ENCODE results near the gene GGT6.
A peak's percentile ranks its signal among the peaks of the same experiment; 100 is the strongest.

The GGT6 gene

DNA sequence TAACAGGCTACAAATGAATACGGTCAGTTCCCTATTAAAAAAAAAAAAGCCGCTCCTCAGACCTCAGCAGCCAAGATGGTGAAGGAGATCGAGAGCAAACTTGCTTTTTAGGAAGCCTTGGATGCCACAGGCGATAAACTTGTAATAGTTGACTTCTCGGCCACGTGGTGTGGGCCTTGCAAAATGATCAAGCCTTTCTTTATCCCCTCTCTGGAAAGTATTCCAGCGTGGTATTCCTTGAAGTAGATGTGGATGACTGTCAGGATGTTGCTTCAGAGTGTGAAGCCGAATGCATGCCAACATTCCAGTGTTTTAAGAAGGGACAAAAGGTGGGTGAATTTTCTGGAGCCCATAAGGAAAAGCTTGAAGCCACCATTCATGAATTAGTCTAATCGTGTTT lies 11.8 kb upstream of the GGT6 start:
- DNase-seq (ENCODE audit: extremely low read depth, low read depth): no peak
- TF ChIP-seq, protein P1, sequence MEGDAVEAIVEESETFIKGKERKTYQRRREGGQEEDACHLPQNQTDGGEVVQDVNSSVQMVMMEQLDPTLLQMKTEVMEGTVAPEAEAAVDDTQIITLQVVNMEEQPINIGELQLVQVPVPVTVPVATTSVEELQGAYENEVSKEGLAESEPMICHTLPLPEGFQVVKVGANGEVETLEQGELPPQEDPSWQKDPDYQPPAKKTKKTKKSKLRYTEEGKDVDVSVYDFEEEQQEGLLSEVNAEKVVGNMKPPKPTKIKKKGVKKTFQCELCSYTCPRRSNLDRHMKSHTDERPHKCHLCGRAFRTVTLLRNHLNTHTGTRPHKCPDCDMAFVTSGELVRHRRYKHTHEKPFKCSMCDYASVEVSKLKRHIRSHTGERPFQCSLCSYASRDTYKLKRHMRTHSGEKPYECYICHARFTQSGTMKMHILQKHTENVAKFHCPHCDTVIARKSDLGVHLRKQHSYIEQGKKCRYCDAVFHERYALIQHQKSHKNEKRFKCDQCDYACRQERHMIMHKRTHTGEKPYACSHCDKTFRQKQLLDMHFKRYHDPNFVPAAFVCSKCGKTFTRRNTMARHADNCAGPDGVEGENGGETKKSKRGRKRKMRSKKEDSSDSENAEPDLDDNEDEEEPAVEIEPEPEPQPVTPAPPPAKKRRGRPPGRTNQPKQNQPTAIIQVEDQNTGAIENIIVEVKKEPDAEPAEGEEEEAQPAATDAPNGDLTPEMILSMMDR (IDR thresholded peaks at IDR 0.05; ENCODE audit: low read depth, low read length): no peak

GRCh38 chr17:4569591-4569990 lies 9.2 kb upstream of the GGT6 start:
- DNase-seq (ENCODE audit: extremely low read depth, low read depth): no peak

GRCh38 chr17:4566785-4567184 lies 6.4 kb upstream of the GGT6 start:
- no peak for DNase-seq (ENCODE audit: extremely low read depth, low read depth)
- TF ChIP-seq, protein P1 (IDR thresholded peaks at IDR 0.05; ENCODE audit: low read depth, low read length): peak; percentile 76

More at GRCh38 chr17:4569591-4569990, 9.2 kb upstream of the GGT6 start:
- TF ChIP-seq, protein P1 (IDR thresholded peaks at IDR 0.05; ENCODE audit: low read depth, low read length): no peak

GRCh38 chr17:4565209-4566141 lies 5.1 kb upstream of the GGT6 start:
- peak; percentile 25 for DNase-seq (ENCODE audit: extremely low read depth, low read depth)
- TF ChIP-seq, protein P1 (IDR thresholded peaks at IDR 0.05; ENCODE audit: low read depth, low read length): peak; percentile 91

- no peak for DNase-seq (ENCODE audit: extremely low read depth, low read depth)
- TF ChIP-seq, protein P1 (IDR thresholded peaks at IDR 0.05; ENCODE audit: low read depth, low read length): no peak
Measured at GRCh38 chr17:4562015-4562969, 1.9 kb upstream of the GGT6 start.

- no peak for DNase-seq (ENCODE audit: extremely low read depth, low read depth)
- TF ChIP-seq, protein P1 (IDR thresholded peaks at IDR 0.05; ENCODE audit: low read depth, low read length): no peak
Measured at GRCh38 chr17:4560837-4561256, 470 bp upstream of the GGT6 start.
